Measurements from ENCODE around the gene ASCL1. TPM values are rescaled to one million over a fixed set of nuclear protein-coding genes. Genes with fewer than 3 reads are reported as not detected.

ASCL1 gene
- total and polyA plus RNA-seq, 2 of the 13 experiments (the other 11 are each of a cell fraction or from before 2014, with no cell fraction given), result not detected

DNA sequence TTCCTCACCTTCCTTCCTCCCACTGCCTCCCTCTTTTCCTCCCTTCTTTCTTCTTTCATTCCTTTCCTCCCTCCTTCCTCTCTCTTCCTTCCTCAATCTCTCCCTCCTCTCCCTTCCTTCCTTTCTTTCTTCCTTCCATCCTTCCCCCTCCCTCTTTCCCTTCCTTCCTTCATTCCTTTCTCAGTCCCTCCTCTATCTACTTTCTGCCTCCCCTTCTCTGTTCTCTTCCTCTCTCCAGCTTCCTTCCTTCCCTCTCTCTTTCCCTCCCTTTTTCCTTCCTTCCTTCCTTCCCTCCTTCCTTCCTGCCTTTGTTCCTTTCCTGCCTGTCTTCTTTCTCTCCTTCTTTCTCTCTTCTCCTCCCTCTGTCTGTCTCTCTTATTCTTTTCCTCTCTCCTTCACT, 16.1 kb downstream of the ASCL1 start:
- Histone ChIP-seq H3K4me2 (ENCODE audit: low read depth, low read length) (no peak overlapping the region), H3K79me2 (ENCODE audit: insufficient read depth, low read length) (no peaks in the 10 kb centered on the region), H2AFZ (ENCODE audit: low read length) (no peak overlapping the region), H3K9ac (ENCODE audit: insufficient read depth, low read depth, low read length) (no peak overlapping the region), H3K27ac (ENCODE audit: extremely low read length, insufficient read depth, low read length) (no peak overlapping the region), H3K9me3 (ENCODE audit: low read length) (no peaks in the 10 kb centered on the region), H3K4me1 (ENCODE audit: insufficient read depth, low read length) (no peaks in the 10 kb centered on the region), H3K27me3 (ENCODE audit: control insufficient read depth in 1 of 2, insufficient read depth in 2 of 2, low read length in 2 of 2) (peaks cover 0 to 7% of the 10 kb centered on the region in 2 experiments; a peak in 2 of 5 replicates), H4K20me1 (ENCODE audit: insufficient read depth, low read length) (no peaks in the 10 kb centered on the region), H3K36me3 (replicated peaks in 1 of 2; ENCODE audit: control insufficient read depth in 1 of 2, insufficient read depth in 2 of 2, low read length in 2 of 2) (no peaks in the 10 kb centered on the region), H3K4me3 (replicated peaks in 1 of 3; ENCODE audit: insufficient read depth in 1 of 3, low read depth in 2 of 3, low read length in 3 of 3) (no peak overlapping the region)
- no peak for ATAC-seq
- ChIA-PET POLR2A (no interaction called here), CTCF (ENCODE audit: low intra/inter-chr PET ratio, low total read pairs) (no interaction called here)
- no peak for FAIRE-seq
- DNase-seq (ENCODE audit: low spot score), result no peak
- no TSS peak for BruUV-seq (replicated peaks)
- intact Hi-C loops (cut with micrococcal nuclease; ENCODE audit: unreplicated experiment), result no loop called here
- no peak for TF ChIP-seq ZNF441 (CRISPR knock-in tag; IDR thresholded peaks at IDR 0.05; ENCODE audit: borderline replicate concordance)
- TF ChIP-seq ZNF562 (CRISPR knock-in tag; IDR thresholded peaks at IDR 0.05; ENCODE audit: borderline replicate concordance), result no peak
- TF ChIP-seq CBX2 (IDR thresholded peaks at IDR 0.05; ENCODE audit: low read depth, low read length), result no peak
- no peak for TF ChIP-seq CBX2 (CRISPR knock-in tag; IDR thresholded peaks at IDR 0.05; ENCODE audit: low read depth)
- no peak for TF ChIP-seq ZFP90 (CRISPR knock-in tag; IDR thresholded peaks at IDR 0.05; ENCODE audit: borderline replicate concordance)
- no peak for TF ChIP-seq PTBP1 (IDR thresholded peaks at IDR 0.05; ENCODE audit: low read depth, low read length, poor library complexity, severe bottlenecking)
- TF ChIP-seq HNF4A (CRISPR knock-in tag; IDR thresholded peaks at IDR 0.05), result no peak
- TF ChIP-seq NR2C2 (CRISPR knock-in tag; IDR thresholded peaks at IDR 0.05; ENCODE audit: borderline replicate concordance), result no peak
- TF ChIP-seq DNMT1 (CRISPR knock-in tag; IDR thresholded peaks at IDR 0.05), result no peak
- no peak for TF ChIP-seq MAZ (IDR thresholded peaks at IDR 0.05; ENCODE audit: borderline replicate concordance, low read depth, low read length)
- TF ChIP-seq MAZ (CRISPR knock-in tag; IDR thresholded peaks at IDR 0.05; ENCODE audit: low read depth), result no peak
- TF ChIP-seq ZNF777 (CRISPR knock-in tag; IDR thresholded peaks at IDR 0.05), result no peak
- TF ChIP-seq, protein P1, sequence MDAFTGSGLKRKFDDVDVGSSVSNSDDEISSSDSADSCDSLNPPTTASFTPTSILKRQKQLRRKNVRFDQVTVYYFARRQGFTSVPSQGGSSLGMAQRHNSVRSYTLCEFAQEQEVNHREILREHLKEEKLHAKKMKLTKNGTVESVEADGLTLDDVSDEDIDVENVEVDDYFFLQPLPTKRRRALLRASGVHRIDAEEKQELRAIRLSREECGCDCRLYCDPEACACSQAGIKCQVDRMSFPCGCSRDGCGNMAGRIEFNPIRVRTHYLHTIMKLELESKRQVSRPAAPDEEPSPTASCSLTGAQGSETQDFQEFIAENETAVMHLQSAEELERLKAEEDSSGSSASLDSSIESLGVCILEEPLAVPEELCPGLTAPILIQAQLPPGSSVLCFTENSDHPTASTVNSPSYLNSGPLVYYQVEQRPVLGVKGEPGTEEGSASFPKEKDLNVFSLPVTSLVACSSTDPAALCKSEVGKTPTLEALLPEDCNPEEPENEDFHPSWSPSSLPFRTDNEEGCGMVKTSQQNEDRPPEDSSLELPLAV (CRISPR knock-in tag; conservative IDR thresholded peaks at IDR 0.05; ENCODE audit: low read depth), result no peak
- no peak for TF ChIP-seq EED (CRISPR knock-in tag; IDR thresholded peaks at IDR 0.05)
- no peak for TF ChIP-seq NFATC3 (CRISPR knock-in tag; IDR thresholded peaks at IDR 0.05)
- TF ChIP-seq JUNB (CRISPR knock-in tag; IDR thresholded peaks at IDR 0.05; ENCODE audit: borderline replicate concordance), result no peak
- no peak for TF ChIP-seq ZNF382 (CRISPR knock-in tag; IDR thresholded peaks at IDR 0.05; ENCODE audit: borderline replicate concordance)
- TF ChIP-seq IKZF1 (IDR thresholded peaks at IDR 0.05), result no peak
- TF ChIP-seq MTA3 (CRISPR knock-in tag; IDR thresholded peaks at IDR 0.05), result no peak
- TF ChIP-seq, protein P2, sequence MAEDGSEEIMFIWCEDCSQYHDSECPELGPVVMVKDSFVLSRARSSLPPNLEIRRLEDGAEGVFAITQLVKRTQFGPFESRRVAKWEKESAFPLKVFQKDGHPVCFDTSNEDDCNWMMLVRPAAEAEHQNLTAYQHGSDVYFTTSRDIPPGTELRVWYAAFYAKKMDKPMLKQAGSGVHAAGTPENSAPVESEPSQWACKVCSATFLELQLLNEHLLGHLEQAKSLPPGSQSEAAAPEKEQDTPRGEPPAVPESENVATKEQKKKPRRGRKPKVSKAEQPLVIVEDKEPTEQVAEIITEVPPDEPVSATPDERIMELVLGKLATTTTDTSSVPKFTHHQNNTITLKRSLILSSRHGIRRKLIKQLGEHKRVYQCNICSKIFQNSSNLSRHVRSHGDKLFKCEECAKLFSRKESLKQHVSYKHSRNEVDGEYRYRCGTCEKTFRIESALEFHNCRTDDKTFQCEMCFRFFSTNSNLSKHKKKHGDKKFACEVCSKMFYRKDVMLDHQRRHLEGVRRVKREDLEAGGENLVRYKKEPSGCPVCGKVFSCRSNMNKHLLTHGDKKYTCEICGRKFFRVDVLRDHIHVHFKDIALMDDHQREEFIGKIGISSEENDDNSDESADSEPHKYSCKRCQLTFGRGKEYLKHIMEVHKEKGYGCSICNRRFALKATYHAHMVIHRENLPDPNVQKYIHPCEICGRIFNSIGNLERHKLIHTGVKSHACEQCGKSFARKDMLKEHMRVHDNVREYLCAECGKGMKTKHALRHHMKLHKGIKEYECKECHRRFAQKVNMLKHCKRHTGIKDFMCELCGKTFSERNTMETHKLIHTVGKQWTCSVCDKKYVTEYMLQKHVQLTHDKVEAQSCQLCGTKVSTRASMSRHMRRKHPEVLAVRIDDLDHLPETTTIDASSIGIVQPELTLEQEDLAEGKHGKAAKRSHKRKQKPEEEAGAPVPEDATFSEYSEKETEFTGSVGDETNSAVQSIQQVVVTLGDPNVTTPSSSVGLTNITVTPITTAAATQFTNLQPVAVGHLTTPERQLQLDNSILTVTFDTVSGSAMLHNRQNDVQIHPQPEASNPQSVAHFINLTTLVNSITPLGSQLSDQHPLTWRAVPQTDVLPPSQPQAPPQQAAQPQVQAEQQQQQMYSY (CRISPR knock-in tag; IDR thresholded peaks at IDR 0.05), result no peak
- TF ChIP-seq ZNF30 (CRISPR knock-in tag; IDR thresholded peaks at IDR 0.05), result no peak
- no peak for TF ChIP-seq EEA1 (CRISPR knock-in tag; IDR thresholded peaks at IDR 0.05; ENCODE audit: borderline replicate concordance)
- in situ Hi-C loops (cut with HindIII; ENCODE audit: extremely low pct_ligation_motif_present, low pct_unique_long_range_greater_than_20kb), result no loop called here

All from HepG2 (cell line).